ENCODE results near the gene BPGM.
A peak's percentile ranks its signal among the peaks of the same experiment; 100 is the strongest.

DNA sequence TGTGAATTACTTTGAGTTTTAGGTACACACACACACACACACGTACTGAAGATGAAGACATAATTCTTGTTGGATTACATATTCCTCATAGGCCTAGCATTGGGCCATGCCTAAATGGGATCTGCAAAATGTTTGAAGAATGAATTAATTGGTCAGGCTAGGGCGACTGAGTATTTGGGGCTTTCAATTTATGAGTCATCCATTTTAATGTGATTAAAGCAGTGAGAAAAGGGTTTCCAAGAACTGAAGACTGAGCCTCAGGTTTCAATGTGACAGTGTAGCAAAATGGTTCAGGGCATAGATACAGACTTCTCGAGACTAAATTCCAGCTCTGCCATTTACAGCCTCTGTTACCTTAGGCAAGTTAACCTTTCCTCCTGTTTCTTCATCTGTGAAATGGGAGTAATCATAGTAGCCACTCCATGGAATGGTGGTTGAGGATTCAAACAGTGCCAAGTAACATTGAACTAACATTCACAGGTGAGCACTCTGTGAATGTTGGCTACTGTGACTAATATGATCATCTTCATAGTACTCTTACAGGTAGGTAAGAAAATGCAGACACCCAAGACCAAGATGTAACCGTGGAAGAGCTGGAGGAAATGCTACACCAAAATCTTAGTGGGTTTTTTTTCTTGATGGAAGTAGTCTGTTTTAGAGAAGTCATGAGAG is 7.6 kb downstream of the BPGM start:
- TF ChIP-seq FOSL1 (tag; conservative IDR thresholded peaks at IDR 0.05): no peak
- TF ChIP-seq NR3C1 (CRISPR knock-in tag; IDR thresholded peaks at IDR 0.05): no peak
- no peak for TF ChIP-seq TARDBP (IDR thresholded peaks at IDR 0.05)
- no peak for TF ChIP-seq EZH2 (IDR thresholded peaks at IDR 0.05; ENCODE audit: borderline replicate concordance, low read depth, low read length)
- TF ChIP-seq GABPA (tag; conservative IDR thresholded peaks at IDR 0.05; ENCODE audit: low read depth): no peak
- no peak for TF ChIP-seq CTCF (IDR thresholded peaks at IDR 0.05 in 2 of 3, conservative IDR thresholded peaks at IDR 0.05 in 1 of 3; ENCODE audit: insufficient read depth in 2 of 3, low read depth in 1 of 3, low read length in 3 of 3)
- TF ChIP-seq JUND (IDR thresholded peaks at IDR 0.05; ENCODE audit: borderline replicate concordance, low read depth, low read length): no peak
- TF ChIP-seq JUND (tag; IDR thresholded peaks at IDR 0.05; ENCODE audit: borderline replicate concordance, low read depth, low read length): peak; percentile 44; the same call in 2 of the 3 replicates
- TF ChIP-seq POLR2A (conservative IDR thresholded peaks at IDR 0.05): no peak
- TF ChIP-seq ZKSCAN8 (CRISPR knock-in tag; IDR thresholded peaks at IDR 0.05): no peak
- no peak for TF ChIP-seq ZBTB43 (CRISPR knock-in tag; IDR thresholded peaks at IDR 0.05)
- TF ChIP-seq ZNF75A (CRISPR knock-in tag; IDR thresholded peaks at IDR 0.05): no peak
- TF ChIP-seq NONO (IDR thresholded peaks at IDR 0.05; ENCODE audit: low read depth in 2 of 2, low read length in 1 of 2): no peak

Measured in K562 (cell line).